Left ventricle myocardium inferior (tissue), 1 donor: ENCODE results near the gene AMOTL1. TPM values are rescaled to one million over a fixed set of nuclear protein-coding genes. Genes with fewer than 3 reads are reported as not detected.

Experiments
- DNase-seq: peaks from one replicate; pipeline ENCODE4 v3.0.0-alpha.2; 2020
- H3K27ac ChIP-seq: fragments of 200-600 bp; replicated peaks from 2 replicates; pipeline ENCODE4 v1.8.0; 2021
- H3K27me3 ChIP-seq: fragments of 200-600 bp; 2 replicates; pipeline ENCODE4 v1.8.0; 2021; ENCODE audit warnings: low read depth
- H3K36me3 ChIP-seq: fragments of 200-600 bp; 2 replicates; pipeline ENCODE4 v1.8.0; 2021
- H3K4me1 ChIP-seq: fragments of 200-600 bp; 2 replicates; pipeline ENCODE4 v1.8.0; 2021
- H3K4me3 ChIP-seq: fragments of 200-600 bp; 2 replicates; pipeline ENCODE4 v1.8.0; 2021; ENCODE audit warnings: mild to moderate bottlenecking, moderate library complexity
- H3K9me3 ChIP-seq: fragments of 200-600 bp; replicated peaks from 2 replicates; pipeline ENCODE4 v1.8.0; 2021
- CTCF ChIP-seq: fragments of 200-600 bp; IDR thresholded peaks from 2 replicates; pipeline ENCODE4 v1.8.0; 2021; ENCODE audit warnings: antibody characterized with exemption, mild to moderate bottlenecking, borderline replicate concordance
- intact Hi-C: fragments of 100-400 bp; cut with micrococcal nuclease; formaldehyde crosslinking; loops from one replicate; pipeline ENCODE4 v1.11.0; 2022
- total RNA-seq: library from RNA; stranded (reverse); fragmentation: NEBNext Ultra II Directional; extraction: Animal tissue kit (Norgen Biotek cat#: 25700); gene quantifications from one replicate; pipeline ENCODE4 v1.2.1, GENCODE V29; 2021
- donor health status: DM: no; HTN: yes; CAD: no; lungs with severe emphysema.

The AMOTL1 gene
- total RNA-seq, 1 donor from 2014 or later, result 61.1 TPM

- TF ChIP-seq CTCF, result no peak
- H3K27ac ChIP-seq, result no peak overlapping the region
- intact Hi-C loops, result no loop called here
- H3K9me3 ChIP-seq, result no peaks in the 10 kb centered on the region
- H3K4me3 ChIP-seq, result no peak overlapping the region
- H3K27me3 ChIP-seq, result no peaks in the 10 kb centered on the region
- DNase-seq, result no peak
- H3K4me1 ChIP-seq, result peaks cover 16% of the 10 kb centered on the region
- peaks cover 83% of the 10 kb centered on the region for H3K36me3 ChIP-seq
Observed at GRCh38 chr11:94823102-94823732, 55.1 kb downstream of the AMOTL1 start.

GRCh38 chr11:94825031-94825430, 56.9 kb downstream of the AMOTL1 start:
- no peak for DNase-seq
- no peak overlapping the region for H3K4me3 ChIP-seq
- peaks cover 16% of the 10 kb centered on the region for H3K4me1 ChIP-seq
- no peak overlapping the region for H3K27ac ChIP-seq
- H3K27me3 ChIP-seq, result no peaks in the 10 kb centered on the region
- no peaks in the 10 kb centered on the region for H3K9me3 ChIP-seq
- peaks cover 94% of the 10 kb centered on the region for H3K36me3 ChIP-seq
- TF ChIP-seq CTCF, result no peak
- intact Hi-C loops, result no loop called here

GRCh38 chr11:94825481-94825880, 57.3 kb downstream of the AMOTL1 start:
- Histone ChIP-seq H3K4me1 (peaks cover 16% of the 10 kb centered on the region), H3K4me3 (no peak overlapping the region), H3K27me3 (no peaks in the 10 kb centered on the region), H3K36me3 (peaks cover 94% of the 10 kb centered on the region), H3K9me3 (no peaks in the 10 kb centered on the region), H3K27ac (no peak overlapping the region)
- no peak for DNase-seq
- intact Hi-C loops, result no loop called here
- no peak for TF ChIP-seq CTCF

- Histone ChIP-seq H3K4me1 (peaks cover 16% of the 10 kb centered on the region), H3K4me3 (no peak overlapping the region), H3K36me3 (peaks cover 97% of the 10 kb centered on the region), H3K27ac (no peak overlapping the region), H3K9me3 (no peaks in the 10 kb centered on the region), H3K27me3 (no peaks in the 10 kb centered on the region)
- DNase-seq, result no peak
- intact Hi-C loops, result no loop called here
- TF ChIP-seq CTCF, result no peak
Observed at GRCh38 chr11:94826415-94826814, 58.3 kb downstream of the AMOTL1 start.

- no peaks in the 10 kb centered on the region for H3K27me3 ChIP-seq
- no peak for DNase-seq
- peaks cover 15% of the 10 kb centered on the region for H3K4me1 ChIP-seq
- intact Hi-C loops, result no loop called here
- H3K36me3 ChIP-seq, result peaks cover 97% of the 10 kb centered on the region
- no peaks in the 10 kb centered on the region for H3K9me3 ChIP-seq
- TF ChIP-seq CTCF, result no peak
- H3K27ac ChIP-seq, result no peak overlapping the region
- no peak overlapping the region for H3K4me3 ChIP-seq
Observed at GRCh38 chr11:94828088-94828487, 59.9 kb downstream of the AMOTL1 start.
